GM19035 (cell line): Measurements from ENCODE around the gene ARL16.

Source experiments
- ATAC-seq: cut with Tn5 transposase; IDR thresholded peaks from one replicate; pipeline ENCODE4 v1.9.1; 2021; ENCODE audit not compliant: unreplicated experiment

Gene ARL16

DNA sequence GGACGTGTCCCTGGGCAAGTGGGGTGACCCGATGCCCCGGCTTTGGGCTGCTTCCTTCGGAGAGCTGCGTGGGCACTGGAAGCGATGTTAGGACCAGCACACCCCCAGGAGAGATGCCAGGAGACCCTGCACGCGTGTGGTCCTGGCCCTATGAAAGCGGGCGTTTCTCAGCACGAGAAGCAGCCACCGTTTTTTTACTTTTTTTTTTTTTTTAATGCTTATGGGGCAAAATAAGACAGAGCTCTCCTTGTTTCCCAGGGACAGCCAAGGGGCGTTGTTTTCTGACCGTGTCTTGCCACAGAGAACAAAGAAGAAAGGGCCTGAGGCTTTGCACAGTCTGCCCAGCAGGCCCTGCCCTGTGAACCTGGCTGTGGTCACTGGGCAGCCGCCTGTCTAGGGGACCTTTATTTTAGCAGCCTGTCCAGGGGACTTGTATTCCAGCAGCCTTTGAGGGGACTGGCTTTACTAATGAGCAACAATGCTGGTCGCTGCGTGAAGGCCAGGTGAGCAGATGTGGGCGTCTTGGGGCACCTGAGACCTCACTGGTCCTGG lies 29.5 kb upstream of the ARL16 start:
- ATAC-seq, result no peak

DNA sequence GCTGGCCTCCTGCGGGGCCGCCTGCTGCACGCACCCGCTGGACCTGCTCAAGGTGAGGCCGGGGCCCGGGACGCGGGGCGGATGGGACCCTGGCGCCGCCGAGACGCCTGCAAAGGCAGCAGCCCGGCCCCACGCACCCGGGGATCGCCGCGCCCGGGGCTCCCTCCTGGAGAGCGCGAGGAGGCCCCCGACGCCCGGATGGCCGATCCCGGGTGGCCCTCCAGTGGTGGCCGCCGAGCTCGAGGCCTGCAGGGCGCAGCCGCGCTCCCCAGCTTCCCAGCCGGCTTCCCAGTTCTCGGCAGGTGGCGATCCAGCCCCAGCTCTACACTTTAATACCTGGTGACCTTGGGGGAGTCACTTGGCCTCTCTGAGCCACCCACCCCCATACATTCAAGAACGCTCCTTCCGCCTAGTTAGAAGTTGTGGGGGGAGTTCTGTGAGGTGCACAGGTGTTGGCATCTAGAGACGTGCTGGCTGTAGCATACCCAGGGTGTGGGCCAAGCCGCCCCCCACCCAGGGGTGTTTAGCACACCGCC lies 28.9 kb upstream of the ARL16 start:
- ATAC-seq, result peak; percentile 23

DNA sequence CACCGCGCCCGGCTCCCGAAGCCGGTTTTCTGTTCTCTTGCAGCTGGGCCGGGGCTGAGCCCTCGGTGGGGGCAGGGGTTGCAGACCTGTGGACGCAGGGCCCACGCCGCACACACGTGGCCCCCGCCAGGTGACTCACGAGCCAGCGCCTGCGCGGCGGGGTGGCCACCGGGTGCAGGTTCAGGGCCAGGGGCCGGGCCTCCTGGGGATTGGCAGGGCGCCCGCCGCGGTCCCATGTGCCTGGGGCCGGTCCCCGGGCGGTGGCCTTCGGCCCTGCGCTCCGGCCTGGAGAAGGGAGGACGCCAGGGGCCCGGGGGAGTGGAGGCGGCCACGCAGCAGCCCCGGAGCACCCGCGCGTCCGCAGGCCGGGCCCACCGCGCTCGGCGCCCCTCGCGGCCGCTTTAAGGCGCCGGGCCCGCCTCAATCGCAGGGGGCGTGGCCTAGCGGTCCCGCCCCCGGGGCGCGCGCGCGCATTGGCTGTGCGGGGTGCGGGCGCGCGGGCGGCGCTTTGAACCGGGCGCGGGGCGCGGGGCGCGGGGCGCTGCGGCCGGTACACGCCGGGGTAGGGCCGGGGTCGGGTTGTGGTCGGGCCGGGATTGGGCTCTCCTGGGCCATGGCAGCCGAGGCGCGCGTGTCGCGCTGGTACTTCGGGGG lies 28.3 kb upstream of the ARL16 start, which contains the start of gene SLC25A10:
Gene SLC25A10 (plus strand): TSS at position 471 of the 654 bp plus-strand sequence. CDS start 143 bp downstream, at position 614.
- ATAC-seq, result peak; percentile 66

DNA sequence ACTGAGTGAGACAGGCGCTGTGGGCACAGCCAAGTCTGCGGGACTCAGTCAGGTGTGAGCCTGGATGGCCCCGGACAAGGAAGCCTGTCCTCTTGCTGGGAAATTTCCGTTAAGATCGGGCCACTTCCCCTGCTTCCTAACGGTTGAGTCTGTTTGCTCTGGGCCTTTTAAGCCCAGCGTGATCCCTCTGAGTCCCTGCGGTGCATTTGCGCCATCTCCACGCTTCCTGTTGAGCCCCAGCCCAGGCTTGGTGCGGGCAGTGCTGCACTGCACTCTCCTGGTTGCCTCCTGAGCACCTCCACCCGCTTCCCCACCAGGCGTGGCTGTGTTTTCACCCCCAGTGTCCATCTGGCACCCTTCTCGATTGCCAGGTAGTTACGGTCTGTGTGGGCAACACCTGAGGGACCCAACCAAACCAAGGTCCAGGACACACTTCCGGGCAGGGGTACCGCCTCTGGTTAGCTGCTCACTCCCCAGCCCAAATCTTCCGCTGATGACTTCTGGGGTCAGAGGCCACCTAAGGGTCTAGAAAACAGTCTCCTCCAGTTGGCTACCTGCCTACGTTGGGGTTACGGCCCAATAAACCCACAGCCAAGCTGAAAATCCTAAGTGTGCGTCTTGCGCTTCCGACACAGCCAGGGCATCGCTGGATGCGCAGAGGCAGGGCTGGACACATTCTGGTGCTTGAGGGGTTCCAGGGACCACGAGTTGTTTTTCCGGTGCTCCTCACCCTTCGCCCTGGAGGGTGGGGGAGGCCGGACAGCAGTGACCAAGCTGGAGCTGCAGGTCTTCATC lies 27.1 kb upstream of the ARL16 start:
- ATAC-seq, result no peak

DNA sequence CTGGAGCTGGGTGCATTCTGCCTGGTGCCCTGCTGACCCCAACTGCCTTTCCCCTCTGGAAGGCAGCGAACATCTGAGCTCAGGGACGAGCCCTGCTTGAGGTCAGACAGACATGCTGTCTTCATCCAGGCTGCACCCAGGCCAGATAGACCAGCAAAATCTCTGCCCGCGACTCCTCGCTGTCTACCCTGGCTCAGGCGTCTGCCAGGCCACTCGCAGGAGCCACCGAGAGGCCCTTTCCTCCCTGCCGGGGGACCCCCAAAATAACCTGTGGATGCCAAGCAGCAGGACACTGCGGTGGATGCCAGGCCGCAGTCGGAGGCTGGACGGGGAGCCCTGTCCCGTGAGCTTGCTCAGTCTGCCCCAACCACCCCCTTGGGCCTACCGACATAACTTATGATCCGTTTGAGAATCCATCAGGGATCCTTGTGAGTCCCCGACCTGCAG lies 25.2 kb upstream of the ARL16 start:
- no peak for ATAC-seq

DNA sequence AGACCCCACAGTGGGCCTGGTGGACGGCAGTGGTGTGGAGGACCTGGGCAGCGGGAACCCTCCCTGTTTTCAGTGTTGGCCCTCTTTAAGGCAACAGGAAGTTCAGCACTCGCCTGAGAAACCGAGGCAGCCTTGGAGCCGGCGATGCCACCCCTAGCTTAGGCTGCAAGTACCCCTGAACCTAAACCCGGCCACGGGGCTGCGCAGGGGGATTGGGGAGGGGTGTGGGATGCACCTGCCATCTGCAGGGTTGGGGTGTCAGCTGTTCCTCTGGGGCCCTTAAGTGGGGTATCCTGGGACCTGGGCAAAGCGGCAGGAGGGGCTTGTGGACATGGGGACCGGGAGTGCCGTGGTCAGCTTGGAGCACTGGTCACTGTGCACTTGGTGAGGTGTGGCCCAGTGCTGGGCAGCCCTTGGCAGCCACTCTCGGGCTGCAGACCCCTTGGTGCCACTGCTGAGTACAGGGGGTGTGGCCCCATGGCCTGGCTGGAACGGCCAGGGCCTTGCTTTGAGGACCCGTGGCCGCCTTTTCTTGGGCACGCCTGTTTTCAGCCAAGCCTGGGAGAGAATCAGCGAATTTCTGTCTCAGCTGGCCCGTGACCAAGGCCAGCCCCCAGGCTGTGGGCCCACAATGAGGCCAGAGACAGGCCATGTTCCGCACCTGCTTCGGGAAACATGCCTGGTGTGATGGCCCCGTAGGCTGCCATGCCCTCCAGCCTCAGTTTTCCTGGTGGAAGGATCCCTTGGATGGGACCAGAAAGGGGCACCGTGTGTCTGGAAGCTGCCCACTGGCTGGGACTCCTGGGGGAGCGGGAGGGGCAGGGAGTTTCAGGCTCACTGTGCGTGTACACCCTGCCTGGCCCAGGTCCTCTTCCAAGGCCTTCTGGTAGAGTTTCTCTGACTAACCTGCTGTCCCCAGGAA lies 24.4 kb upstream of the ARL16 start:
- no peak for ATAC-seq

DNA sequence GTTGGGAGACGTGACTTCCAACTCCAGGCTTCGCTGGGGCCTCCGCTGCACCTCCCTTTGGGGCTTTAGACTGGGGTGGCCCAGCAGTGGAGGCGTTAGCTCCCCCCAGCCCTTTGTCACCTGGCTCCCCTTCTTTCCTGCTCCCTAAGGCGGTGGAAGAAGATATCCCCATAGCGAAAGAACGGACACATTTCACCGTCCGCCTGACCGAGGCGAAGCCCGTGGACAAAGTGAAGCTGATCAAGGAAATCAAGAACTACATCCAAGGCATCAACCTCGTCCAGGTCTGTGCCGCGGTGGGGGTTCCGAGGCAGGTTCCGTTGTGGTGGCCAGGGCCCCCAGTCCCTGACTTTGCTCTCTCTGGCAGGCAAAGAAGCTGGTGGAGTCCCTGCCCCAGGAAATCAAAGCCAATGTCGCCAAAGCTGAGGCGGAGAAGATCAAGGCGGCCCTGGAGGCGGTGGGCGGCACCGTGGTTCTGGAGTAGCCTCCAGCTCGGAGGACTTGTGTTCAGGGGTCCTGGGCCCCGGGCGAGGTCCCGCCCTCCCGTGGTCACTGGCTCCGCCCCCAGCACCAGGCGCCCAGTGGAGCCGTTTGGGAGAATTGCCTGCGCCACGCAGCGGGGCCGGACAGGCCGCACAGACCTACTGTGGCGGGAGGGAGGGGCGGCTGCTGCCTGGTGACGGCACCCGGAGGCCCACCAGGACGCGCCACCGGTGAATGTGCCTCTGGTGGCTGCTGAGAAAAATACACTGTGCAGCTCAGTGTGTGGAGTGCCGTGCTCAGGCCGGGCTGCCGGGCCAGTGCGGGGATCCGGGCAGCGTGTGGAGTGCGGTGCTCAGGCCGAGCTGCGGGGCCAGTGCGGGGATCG lies 23.4 kb upstream of the ARL16 start:
- no peak for ATAC-seq

DNA sequence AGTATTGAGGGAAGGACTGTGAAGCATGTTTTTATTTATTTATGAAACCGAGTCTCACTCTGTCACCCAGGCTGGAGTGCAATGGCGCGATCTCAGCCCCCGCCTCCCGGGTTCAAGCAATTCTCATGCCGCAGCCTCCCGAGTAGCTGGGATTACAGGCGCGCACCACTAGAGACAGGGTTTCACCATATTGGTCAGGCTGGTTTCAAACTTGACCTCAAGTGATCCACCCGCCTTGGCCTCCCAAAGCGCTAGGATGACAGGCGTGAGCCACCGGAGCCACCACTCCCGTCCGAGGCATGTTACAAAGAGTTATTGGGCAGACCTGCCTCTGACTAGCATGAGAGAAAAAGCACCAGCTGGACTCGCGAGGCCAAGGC lies 22.6 kb upstream of the ARL16 start:
- no peak for ATAC-seq

DNA sequence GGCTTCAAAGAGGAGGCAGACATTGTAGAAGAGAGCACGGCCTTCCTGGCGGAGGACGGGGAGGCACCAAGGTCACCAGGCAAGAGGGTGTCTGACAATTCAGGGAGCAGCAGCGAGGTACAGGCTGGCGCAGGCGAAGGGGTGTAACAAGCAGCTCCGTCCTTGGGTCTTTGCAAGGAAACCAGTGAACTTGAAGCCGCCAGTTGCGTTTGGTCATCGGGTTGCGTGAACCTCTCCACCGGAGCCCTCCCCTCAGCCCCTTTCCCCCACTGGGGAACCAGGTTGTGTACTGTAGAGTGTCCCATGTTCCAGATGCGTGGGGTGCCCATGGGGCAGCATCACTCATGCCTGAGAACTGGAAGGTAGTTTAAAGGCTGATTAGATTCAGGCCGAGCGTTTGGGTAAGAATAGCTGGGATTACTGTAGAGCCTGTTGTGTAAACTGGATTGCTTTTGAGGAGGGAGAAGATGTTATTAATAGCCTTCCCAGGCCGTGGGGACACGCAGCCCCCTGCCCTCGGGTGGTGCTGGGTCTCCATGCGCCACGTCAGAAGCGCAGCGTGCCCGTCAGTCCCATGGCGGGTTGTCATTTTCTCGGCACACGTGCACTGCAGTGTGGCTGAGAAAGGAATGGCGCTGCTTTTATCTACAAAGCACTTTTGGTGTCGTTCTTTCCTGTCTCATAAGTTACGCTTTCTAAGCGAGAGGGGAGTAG lies 22.1 kb upstream of the ARL16 start:
- no peak for ATAC-seq

DNA sequence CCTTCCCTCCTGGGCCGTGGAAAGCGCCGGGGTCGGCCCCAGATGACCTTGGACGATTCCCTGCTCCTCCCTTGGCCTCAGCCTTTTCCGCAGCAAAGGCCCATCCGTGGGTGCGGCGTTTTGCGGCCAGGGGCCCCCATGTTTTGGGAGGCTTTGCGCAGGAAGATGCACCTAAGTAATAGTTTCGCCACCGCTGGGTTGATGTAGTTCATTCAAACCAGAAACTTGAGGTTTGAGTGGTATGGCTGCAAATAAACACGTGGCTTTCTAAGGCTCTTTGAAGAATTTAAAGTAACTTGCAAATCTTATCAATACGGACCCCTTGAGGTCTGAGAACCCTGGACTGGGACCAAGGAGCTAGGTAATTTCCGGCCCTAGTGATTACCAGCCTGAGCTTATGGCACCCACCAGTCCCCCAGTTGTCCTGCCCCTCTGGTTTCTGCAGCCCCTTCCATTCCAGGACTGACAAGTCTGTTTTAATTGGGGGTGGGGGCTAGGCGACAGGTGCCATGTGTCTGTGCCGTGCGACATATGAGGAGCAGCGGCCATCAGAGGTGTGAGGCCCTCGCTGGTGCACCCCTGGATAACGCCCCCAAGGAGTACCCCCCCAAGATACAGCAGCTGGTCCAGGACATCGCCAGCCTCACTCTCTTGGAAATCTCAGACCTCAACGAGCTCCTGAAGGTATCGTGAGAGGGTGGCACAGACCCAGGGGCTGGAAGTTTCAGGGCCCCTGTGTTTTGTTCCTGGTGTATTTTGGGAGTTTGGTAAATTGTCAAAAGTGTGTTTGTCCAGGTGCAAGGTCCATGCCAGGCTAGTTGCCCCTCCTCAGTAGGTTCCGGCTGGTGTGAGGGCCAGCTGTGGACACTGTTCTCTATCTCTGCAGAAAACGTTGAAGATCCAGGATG lies 20.4 kb upstream of the ARL16 start:
- no peak for ATAC-seq

DNA sequence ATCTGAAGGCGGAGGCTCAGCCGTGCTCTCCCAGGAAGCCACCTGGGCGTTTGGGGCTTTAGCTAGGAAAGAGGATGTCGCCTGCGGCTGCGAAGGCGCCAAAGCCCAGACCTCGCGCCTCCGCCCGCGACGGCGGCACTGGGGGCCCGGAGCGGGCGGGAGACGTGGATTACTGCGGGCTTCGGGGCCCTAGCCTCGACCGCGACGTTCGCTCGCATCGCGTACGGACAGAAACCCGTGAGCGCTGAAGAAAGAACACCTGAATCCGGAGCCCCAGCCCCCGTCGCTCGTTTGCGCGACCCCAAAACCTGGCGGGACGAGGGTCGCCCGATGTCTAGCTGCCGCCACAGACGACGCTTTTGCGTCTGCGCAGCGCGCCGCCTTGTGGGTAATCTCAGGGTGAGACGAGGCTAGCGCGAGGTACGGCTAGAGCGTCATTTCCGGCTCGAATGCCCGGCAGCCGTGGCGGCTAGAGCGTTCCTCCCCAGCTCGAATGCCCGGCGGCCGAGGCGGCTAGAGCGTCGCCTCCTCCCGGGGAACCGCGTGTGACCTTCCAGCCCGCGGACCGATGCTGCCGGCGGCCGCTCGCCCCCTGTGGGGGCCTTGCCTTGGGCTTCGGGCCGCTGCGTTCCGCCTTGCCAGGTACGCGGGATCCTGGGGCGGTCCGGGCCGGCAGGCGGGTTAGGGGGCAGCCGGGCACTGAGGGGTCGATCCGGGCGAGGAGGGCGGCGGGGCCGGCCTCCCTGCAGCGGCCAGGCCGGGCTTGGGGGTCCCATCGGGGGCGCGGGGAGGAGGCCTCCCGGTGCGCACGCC lies 19.5 kb upstream of the ARL16 start, which contains the start of gene MRPL12:
Gene MRPL12 (plus strand): TSS at position 434 of the 813 bp plus-strand sequence. CDS start 135 bp downstream, at position 569.
- ATAC-seq, result peak; percentile 79

DNA sequence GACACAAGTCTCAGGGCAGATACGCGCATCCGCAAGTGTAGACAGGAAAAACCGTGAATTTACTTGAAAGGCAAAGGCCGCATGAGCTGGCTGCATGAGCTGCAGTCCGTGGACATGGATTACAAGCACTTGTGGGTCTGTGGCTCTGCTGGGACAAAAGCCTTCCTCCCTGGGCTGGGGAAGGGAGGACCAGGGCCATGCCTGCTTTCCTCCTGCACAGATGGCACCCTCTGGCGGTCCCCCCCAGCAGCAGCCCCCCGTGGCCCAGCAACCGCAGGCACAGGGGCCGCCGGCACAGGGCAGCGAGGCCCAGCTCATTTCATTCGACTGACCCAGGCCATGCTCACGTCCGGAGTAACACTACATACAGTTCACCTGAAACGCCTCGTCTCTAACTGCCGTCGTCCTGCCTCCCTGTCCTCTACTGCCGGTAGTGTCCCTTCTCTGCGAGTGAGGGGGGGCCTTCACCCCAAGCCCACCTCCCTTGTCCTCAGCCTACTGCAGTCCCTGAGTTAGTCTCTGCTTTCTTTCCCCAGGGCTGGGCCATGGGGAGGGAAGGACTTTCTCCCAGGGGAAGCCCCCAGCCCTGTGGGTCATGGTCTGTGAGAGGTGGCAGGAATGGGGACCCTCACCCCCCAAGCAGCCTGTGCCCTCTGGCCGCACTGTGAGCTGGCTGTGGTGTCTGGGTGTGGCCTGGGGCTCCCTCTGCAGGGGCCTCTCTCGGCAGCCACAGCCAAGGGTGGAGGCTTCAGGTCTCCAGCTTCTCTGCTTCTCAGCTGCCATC lies 17.9 kb upstream of the ARL16 start:
- ATAC-seq, result no peak

DNA sequence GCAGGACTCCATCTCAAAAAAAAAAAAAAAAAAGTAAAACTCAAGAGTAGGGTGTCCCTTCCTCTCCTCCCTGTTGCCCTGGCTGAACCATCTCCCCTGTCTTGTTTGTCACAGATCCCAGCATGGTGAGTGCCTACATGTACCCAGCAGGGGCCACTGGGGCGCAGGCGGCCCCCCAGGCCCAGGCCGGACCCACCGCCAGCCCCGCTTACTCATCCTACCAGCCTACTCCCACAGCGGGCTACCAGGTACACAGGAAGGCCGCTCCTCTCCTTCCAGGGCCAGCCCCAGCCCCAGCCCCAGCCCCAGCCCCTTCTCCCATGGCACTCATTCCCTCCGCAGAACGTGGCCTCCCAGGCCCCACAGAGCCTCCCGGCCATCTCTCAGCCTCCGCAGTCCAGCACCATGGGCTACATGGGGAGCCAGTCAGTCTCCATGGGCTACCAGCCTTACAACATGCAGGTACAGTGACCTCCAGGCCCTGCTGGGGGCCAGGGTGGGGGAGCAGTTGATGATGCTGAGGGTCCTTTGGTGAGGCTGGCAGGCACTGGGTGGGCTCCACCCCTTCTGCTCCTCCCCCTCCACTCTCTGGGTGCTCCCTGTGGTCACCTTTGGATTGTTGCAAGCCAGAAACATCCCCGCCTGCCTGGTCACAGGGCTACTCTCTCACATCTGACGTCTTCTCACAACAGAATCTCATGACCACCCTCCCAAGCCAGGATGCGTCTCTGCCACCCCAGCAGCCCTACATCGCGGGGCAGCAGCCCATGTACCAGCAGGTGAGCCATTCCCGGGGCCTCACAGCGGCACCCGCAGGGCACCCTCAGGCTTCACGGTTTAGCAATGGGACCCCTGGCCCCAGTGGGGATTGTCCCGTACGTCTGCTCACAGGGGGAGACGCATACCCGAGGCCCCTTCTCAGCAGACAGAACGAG lies 17.0 kb upstream of the ARL16 start:
- no peak for ATAC-seq

DNA sequence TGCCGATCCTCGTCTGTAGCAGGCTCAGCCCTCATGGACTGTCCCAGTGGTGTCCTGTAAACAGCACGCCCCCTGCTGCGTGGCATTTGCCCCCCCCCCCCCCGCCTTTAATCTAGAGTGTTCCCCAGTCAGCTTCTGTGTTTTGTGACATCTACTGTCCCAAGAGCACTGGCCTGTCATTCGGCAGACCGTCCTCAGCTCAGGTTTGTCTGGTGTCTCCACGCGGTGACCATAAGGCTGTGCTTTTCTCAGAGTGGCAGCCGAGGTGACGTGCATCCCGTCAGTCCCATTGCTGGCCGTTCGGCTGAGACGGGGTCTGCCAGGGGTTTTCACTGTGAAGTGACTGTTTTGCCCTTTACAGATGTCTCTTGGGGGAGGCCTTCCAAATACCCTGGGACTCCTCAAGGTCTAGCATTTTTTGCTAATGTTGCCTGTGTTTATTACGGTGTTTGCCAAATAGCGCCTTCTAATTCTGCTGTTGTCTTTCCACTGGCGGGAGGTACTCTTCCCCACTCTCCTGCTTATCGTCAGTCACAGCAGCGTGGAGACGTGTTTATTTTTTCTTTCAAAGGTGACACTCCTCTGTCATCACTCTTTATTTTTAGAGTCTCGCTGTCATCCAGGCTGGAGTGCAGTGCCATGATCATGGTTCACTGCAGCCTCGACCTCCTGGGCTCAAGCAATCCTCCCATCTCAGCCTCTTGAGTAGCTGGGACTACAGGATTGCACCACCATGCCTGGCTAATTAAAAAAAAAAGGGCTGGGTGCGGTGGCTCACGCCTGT lies 13.9 kb upstream of the ARL16 start:
- no peak for ATAC-seq
